CD4-positive, alpha-beta T cell treated with Interleukin-6 at 100 ng/mL for 8 hours (primary cell): ENCODE results near the gene ANG.

ENCODE experiments used
- DNase-seq: peaks from one replicate; pipeline ENCODE4 v3.0.0-alpha.2; 2020; ENCODE audit warnings: mixed read lengths, low spot score

Gene ANG

GRCh38 chr14:20676072-20676471 is 12.5 kb upstream of the ANG start:
- DNase-seq: no peak

- no peak for DNase-seq
Measured at GRCh38 chr14:20679907-20680306, 8.7 kb upstream of the ANG start.

- DNase-seq: no peak
Measured at GRCh38 chr14:20680363-20680762, 8.2 kb upstream of the ANG start.

GRCh38 chr14:20680843-20681347 is 7.7 kb upstream of the ANG start:
- no peak for DNase-seq

- DNase-seq: peak; percentile 85
Measured at GRCh38 chr14:20681348-20682126, 7.0 kb upstream of the ANG start.

- DNase-seq: no peak
Measured at GRCh38 chr14:20682127-20682434, 6.5 kb upstream of the ANG start.

GRCh38 chr14:20682435-20683124 is 6.0 kb upstream of the ANG start:
- peak; percentile 81 for DNase-seq

GRCh38 chr14:20683125-20683890 is 5.3 kb upstream of the ANG start:
- DNase-seq: peak; percentile 78

- DNase-seq: peak; percentile 74
Measured at GRCh38 chr14:20683891-20684661, 4.5 kb upstream of the ANG start, which contains the start of gene RNASE4. TSS of gene RNASE4 (plus strand) at chr14:20684560. CDS start at chr14:20699372, 14,812 bp downstream.

GRCh38 chr14:20684662-20685456 is 3.7 kb upstream of the ANG start:
- no peak for DNase-seq

- no peak for DNase-seq
Measured at GRCh38 chr14:20686386-20687143, 2.0 kb upstream of the ANG start.

- DNase-seq: no peak
Measured at GRCh38 chr14:20687362-20688166, 1.0 kb upstream of the ANG start.

GRCh38 chr14:20690848-20691640 is 2.5 kb downstream of the ANG start:
- DNase-seq: peak; percentile 63

- no peak for DNase-seq
Measured at GRCh38 chr14:20692116-20692751, 3.7 kb downstream of the ANG start.

- no peak for DNase-seq
Measured at GRCh38 chr14:20696764-20697163, 8.2 kb downstream of the ANG start.

- peak; percentile 62 for DNase-seq
Measured at GRCh38 chr14:20697273-20698017, 8.9 kb downstream of the ANG start.

GRCh38 chr14:20698018-20698329 is 9.4 kb downstream of the ANG start:
- no peak for DNase-seq

GRCh38 chr14:20698934-20699333 is 10.4 kb downstream of the ANG start:
- no peak for DNase-seq
